HEK293 (cell line): ENCODE results near the gene DLG2.

ENCODE experiments used
- IKZF3 ChIP-seq: fragments of 450-650 bp; IDR thresholded peaks from 2 replicates; pipeline ENCODE4 v1.5.0; 2018; ENCODE audit warnings: missing biosample characterization, mild to moderate bottlenecking, missing genetic modification characterization, moderate library complexity
- SP7 ChIP-seq: fragments of 450-650 bp; formaldehyde crosslinking; IDR thresholded peaks from 2 replicates; pipeline ENCODE4 v1.5.1; 2016; ENCODE audit warnings: missing biosample characterization, missing genetic modification characterization
- TRIM28 ChIP-seq: IDR thresholded peaks from 2 replicates; pipeline ENCODE4 v1.6.1; 2011; ENCODE audit warnings: low read length, control low read depth, borderline replicate concordance
- YY2 ChIP-seq: fragments of 450-650 bp; formaldehyde crosslinking; IDR thresholded peaks from 2 replicates; pipeline ENCODE4 v1.5.1; 2016; ENCODE audit warnings: missing biosample characterization, missing genetic modification characterization
- ZNF202 ChIP-seq: fragments of 450-650 bp; formaldehyde crosslinking; IDR thresholded peaks from 2 replicates; pipeline ENCODE4 v1.5.1; 2016; ENCODE audit warnings: missing biosample characterization, missing genetic modification characterization, borderline replicate concordance
- ZNF324 ChIP-seq: fragments of 450-650 bp; formaldehyde crosslinking; IDR thresholded peaks from 2 replicates; pipeline ENCODE4 v1.5.1; 2016; ENCODE audit warnings: missing biosample characterization, missing genetic modification characterization
- ZNF76 ChIP-seq: fragments of 450-650 bp; formaldehyde crosslinking; IDR thresholded peaks from 2 replicates; pipeline ENCODE4; 2016; ENCODE audit warnings: low read depth, missing biosample characterization, missing genetic modification characterization, borderline replicate concordance
- TF ChIP-seq, protein P1 (sequence below): fragments of 450-650 bp; formaldehyde crosslinking; IDR thresholded peaks from 2 replicates; pipeline ENCODE4 v1.5.1; 2016; ENCODE audit warnings: missing biosample characterization, missing genetic modification characterization

DNA sequence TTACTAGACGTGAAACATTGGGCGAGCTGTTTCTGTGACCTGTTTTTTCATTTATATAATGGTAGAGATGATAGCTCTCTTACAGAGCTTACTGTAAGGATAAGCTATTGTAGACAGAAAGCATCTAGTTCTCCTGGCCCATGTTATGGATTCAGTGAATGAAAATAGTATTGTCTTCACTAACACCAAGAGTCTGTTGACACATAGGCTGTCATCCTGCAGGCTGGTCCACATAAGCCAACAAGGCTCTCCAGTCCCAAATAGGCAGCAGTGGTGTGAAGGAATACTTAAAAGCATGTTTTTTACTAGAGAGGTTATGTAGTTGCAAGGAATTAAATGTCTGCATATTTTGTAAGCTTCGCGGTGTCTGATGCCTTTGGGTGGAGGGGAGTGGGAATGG lies 1963.2 kb downstream of the DLG2 start:
- TF ChIP-seq, protein P1, sequence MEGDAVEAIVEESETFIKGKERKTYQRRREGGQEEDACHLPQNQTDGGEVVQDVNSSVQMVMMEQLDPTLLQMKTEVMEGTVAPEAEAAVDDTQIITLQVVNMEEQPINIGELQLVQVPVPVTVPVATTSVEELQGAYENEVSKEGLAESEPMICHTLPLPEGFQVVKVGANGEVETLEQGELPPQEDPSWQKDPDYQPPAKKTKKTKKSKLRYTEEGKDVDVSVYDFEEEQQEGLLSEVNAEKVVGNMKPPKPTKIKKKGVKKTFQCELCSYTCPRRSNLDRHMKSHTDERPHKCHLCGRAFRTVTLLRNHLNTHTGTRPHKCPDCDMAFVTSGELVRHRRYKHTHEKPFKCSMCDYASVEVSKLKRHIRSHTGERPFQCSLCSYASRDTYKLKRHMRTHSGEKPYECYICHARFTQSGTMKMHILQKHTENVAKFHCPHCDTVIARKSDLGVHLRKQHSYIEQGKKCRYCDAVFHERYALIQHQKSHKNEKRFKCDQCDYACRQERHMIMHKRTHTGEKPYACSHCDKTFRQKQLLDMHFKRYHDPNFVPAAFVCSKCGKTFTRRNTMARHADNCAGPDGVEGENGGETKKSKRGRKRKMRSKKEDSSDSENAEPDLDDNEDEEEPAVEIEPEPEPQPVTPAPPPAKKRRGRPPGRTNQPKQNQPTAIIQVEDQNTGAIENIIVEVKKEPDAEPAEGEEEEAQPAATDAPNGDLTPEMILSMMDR (tag by site-specific recombination) = no peak
- no peak for TF ChIP-seq ZNF202 (tag by site-specific recombination)
- TF ChIP-seq YY2 (tag by site-specific recombination) = no peak
- no peak for TF ChIP-seq SP7 (tag by site-specific recombination)
- no peak for TF ChIP-seq IKZF3 (tag by site-specific recombination)
- TF ChIP-seq TRIM28 = no peak
- TF ChIP-seq ZNF324 (tag by site-specific recombination) = no peak
- TF ChIP-seq ZNF76 (tag by site-specific recombination) = no peak
